DND-41 (cell line): ENCODE results near the gene B4GAT1.

Experiments
- CTCF ChIP-seq: IDR thresholded peaks from 2 replicates; pipeline ENCODE4 v1.5.1; 2012; ENCODE audit warnings: borderline replicate concordance, low read length, moderate library complexity, mild to moderate bottlenecking; ENCODE audit not compliant: poor library complexity, severe bottlenecking; ENCODE audit errors: extremely low read depth
- EZH2 ChIP-seq: IDR thresholded peaks from 3 replicates; pipeline ENCODE4 v1.6.1; 2012; ENCODE audit warnings: borderline replicate concordance, low read depth, mild to moderate bottlenecking, moderate library complexity, low read length, inconsistent platforms; ENCODE audit not compliant: severe bottlenecking

- TF ChIP-seq CTCF (no peak), EZH2 (no peak)
Observed at GRCh38 chr11:66315498-66315885, 31.9 kb downstream of the B4GAT1 start.
